NB4 (cell line): ENCODE results near the gene CCL22.

ENCODE experiments used
- POLR2A ChIP-seq: IDR thresholded peaks from 2 replicates; pipeline ENCODE4 v1.6.1; 2011; ENCODE audit warnings: mild to moderate bottlenecking; ENCODE audit not compliant: insufficient read length; ENCODE audit errors: extremely low read depth
- TF ChIP-seq, protein P1 (sequence below): IDR thresholded peaks from one replicate; pipeline ENCODE4 v1.5.1; 2012; ENCODE audit warnings: low read depth, low read length

DNA sequence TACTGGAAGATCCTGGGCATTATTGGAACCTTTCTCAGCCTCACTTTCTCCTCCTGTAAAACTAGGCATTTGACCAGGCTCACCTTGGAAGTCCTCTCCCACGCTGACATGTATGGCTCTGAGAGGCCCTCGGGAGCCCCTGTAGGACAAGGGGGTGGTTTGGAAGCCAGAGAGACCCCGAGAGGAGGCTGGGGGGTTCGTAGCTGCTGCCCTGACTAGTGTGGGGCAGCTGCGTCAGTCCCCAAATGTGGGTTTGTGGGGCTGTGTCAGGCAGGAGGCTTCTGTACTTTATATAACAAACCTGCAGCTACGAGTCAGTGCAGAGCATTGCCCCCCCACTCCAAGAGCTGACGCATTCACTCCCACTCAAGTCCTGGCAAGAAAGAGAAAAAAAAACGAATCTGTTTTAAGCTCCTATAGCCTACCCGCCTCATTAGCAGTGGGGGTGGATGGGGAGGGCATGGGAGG is 15.5 kb downstream of the CCL22 start:
- TF ChIP-seq, protein P1, sequence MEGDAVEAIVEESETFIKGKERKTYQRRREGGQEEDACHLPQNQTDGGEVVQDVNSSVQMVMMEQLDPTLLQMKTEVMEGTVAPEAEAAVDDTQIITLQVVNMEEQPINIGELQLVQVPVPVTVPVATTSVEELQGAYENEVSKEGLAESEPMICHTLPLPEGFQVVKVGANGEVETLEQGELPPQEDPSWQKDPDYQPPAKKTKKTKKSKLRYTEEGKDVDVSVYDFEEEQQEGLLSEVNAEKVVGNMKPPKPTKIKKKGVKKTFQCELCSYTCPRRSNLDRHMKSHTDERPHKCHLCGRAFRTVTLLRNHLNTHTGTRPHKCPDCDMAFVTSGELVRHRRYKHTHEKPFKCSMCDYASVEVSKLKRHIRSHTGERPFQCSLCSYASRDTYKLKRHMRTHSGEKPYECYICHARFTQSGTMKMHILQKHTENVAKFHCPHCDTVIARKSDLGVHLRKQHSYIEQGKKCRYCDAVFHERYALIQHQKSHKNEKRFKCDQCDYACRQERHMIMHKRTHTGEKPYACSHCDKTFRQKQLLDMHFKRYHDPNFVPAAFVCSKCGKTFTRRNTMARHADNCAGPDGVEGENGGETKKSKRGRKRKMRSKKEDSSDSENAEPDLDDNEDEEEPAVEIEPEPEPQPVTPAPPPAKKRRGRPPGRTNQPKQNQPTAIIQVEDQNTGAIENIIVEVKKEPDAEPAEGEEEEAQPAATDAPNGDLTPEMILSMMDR, result no peak
- no peak for TF ChIP-seq POLR2A
